Muscle of back (tissue), 11 donors: Measurements from ENCODE around the gene FAM50A. TPM values are rescaled to one million over a fixed set of nuclear protein-coding genes. Genes with fewer than 3 reads are reported as not detected.

ENCODE experiments used
- DNase-seq, 3 donors: peaks; one replicate each; pipeline versions ENCODE4 v3.0.0 to v3.0.0-alpha.2; 2013
- polyA plus RNA-seq, 10 donors: library from polyadenylated mRNA; unstranded; fragments of 120-200 nt; gene quantifications; one replicate each; pipeline ENCODE4 v1.2.1, GENCODE V29; 2013; ENCODE audit not compliant: insufficient read length in 10 of 10

The FAM50A gene
- polyA plus RNA-seq, 10 donors, result 48.1 to 69.6 (median 57.6) TPM

DNA sequence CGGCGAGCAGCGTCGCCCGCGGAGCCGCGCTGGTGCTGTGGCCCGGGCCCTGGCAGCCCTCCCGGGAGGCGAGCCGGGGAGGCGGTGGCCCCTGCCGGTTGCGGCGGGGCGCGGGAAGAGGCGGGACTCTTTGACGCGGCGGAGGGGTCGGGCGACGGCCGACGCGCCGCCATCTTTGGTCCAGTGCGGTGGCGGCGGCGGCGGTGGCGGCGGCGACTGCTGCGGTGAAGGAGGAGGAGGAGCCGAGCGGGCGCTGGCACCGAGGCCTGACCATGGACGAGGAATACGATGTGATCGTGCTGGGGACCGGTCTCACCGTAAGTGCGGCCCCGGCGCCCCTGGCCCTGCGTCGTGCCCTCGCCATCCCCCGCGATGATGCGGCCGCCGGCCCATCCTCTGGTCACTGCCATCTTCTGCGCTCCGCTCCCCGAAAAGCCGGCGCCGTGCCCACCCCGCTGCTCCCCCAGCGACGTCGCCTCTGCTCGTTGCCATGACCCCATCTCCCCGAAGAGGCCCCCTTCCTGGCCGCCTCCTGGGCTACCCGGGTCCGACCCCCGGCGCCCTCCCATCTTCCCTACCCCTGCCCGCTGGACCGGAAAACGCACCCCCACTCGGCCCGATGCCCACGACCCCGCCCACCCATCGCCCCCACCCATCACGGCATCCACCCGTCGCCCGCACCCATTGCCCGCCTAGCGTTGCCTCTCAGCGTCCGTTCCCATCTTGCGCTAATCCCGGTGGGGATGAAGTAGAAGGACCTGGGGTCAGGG, 6.8 kb upstream of the FAM50A start, which contains the start of gene GDI1:
Gene GDI1, plus strand, starts transcription at position 172 of the 770 bp plus-strand sequence. Its CDS starts 101 bp downstream, at position 273.
- peak; percentile 41 to 84 (median 49) for DNase-seq

DNA sequence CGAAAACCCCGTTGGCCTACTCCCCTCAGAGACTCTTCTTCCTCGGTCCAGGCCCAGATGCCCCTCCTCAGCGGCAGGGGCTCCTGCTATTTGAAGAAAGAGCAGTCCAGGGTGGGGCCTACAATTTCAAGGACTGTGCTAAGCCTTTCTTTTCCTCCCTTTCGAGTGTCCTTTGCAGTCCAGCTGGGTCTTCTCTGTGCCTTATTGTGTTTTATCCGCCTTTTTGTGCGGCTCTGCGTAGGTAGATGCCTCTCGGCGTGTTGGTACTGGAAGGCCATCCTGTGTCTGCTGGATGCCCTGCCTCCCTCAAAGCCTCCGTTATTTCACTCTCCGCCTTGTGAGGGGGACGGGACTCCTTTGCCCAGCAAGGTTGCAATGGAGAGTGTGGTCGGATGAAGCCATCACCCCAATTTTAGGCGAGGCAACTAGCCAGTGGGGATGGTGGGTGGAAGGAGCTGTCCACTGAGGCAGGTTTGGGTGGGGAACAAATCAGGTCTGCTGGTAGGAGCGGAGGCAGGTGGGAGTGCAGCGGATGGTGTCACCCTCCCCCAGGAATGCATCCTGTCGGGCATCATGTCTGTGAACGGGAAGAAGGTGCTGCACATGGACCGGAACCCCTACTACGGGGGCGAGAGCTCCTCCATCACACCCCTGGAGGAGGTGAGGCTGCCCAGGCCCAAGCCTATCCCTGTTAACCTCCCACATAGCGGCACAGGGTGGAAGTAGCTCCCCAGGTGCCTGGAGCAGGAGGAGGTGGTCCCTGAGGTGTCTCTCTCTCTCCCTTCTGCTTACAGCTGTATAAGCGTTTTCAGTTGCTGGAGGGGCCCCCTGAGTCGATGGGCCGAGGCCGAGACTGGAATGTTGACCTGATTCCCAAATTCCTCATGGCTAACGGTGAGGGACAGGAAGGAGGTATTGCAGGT, 5.7 kb upstream of the FAM50A start:
- no peak for DNase-seq

DNA sequence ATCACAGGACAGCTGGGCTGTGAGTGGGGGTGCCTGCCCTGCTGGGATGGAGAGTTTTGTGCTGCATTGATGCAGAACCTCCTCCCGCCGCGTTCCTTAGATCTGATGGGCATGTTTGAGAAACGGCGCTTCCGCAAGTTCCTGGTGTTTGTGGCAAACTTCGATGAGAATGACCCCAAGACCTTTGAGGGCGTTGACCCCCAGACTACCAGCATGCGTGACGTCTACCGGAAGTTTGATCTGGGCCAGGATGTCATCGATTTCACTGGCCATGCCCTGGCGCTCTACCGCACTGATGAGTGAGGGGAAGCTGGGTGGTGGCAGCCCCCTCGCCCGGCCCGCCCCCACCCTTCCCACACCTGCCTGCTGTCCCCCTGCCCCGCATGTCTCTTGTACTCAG, 4.1 kb upstream of the FAM50A start:
- no peak for DNase-seq

DNA sequence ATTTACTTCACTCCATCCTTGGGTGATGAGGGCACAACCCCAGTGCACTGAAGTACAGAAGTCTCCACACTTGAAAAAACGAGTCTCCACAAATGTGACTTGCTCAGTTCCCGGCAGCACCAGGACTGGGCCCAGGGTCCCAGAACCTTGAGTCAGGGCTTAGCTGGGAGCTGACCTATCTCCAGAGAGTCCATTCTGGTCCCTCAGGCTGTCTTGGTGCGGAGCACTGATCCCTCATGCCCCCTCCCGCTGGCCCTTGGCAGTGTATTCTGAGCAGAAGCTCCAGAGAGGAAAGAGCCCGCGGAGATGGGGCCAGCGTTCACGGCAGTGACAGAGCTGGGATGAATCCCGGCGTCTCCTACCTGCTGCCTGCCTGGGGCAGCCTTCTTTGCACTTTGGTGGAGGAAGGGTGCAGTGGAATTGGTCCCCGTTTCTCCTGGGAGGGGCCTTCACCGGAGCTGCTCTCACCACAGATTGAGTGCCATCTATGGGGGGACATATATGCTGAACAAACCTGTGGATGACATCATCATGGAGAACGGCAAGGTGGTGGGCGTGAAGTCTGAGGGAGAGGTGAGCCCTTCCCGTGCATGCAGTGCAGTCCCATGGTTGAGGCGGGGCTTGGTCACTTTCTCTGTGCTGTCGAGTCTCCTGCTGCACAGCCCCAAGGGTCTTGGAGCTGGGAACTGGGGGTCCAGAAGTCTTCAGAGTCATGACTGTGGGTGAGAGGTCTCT, 3.2 kb upstream of the FAM50A start:
- no peak for DNase-seq

DNA sequence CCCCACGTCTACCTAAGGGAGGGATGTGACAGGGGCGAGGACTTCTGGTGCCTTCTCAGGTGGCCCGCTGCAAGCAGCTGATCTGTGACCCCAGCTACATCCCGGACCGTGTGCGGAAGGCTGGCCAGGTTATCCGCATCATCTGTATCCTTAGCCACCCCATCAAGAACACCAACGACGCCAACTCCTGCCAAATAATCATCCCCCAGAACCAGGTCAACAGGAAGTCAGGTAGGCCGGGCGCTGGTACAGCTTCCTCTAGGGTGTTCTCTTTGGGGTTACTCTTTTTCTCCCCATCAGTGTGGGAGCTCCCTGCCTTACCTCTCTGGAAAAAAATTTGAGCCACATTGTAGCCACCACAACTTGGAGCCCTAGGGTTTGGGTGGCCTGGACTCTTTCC, 2.4 kb upstream of the FAM50A start:
- DNase-seq, result no peak

DNA sequence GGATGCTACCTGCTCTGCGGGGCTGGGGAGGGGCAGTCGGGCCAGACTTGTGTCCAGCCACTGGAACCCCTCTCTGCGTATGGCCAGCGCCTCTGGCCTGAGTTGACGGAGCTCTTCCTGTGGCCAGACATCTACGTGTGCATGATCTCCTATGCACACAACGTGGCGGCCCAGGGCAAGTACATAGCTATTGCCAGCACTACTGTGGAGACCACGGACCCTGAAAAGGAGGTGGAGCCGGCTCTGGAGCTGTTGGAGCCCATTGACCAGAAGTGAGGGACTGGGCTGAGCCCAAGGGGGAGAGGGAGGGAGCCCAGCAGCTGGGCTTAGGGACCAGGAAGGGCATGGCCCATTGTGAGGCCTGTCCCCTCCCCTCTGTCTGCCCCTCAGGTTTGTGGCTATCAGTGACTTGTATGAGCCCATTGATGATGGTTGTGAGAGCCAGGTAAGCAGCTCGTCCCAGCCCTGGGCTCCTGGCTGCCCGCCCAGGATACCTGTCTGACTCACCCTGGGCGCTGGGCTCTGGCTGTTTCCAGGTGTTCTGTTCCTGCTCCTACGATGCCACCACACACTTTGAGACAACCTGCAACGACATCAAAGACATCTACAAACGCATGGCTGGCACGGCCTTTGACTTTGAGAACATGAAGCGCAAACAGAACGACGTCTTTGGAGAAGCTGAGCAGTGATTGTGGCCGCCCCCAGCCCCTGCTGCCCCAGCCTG, 1.8 kb upstream of the FAM50A start:
- no peak for DNase-seq

DNA sequence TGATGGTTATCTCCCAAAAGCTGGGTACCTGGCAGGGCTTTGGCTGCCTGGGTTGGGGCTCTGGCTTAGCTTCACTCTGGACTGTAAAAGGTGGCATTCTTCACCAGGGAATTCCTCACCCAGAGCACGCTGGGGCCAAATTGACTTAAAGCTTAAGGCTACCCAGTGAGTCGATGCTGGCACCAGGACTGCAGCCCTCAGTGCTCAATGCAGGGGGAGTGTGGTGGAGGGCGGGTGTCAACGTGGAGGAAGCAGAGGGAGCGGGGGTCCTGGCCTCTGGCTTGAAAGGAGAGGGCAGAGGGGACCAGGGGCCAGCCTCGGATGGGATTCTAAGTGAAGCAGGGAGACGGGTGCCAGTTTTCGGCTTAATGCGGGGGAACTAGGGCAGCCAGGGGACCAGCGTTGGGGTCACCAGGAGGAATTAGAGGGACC, 446 bp upstream of the FAM50A start:
- no peak for DNase-seq

DNA sequence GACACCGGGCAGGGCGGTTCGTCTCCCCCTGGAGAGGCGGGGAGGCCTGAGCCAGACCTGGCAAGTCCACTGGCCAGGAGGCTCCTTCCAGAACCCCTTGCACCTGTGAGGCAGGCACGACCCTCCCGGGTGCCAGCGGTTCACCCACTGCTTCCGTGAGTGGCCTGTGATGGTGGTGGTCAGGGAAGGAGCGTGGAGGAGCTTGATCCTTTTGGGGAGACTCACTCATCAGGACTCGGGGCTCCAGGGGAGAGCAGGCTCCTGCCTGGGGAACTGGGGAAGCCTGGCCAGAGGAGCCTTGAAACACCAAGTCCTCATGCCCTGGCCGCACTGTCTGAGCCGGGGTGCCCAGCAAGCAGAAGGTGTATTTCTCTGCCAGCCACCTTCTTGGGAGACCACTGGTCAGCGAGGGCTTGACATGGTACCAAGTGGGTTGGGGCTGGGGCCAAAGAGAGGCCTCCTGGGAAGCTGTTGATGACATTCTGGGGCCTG, 860 bp downstream of the FAM50A start:
- no peak for DNase-seq

DNA sequence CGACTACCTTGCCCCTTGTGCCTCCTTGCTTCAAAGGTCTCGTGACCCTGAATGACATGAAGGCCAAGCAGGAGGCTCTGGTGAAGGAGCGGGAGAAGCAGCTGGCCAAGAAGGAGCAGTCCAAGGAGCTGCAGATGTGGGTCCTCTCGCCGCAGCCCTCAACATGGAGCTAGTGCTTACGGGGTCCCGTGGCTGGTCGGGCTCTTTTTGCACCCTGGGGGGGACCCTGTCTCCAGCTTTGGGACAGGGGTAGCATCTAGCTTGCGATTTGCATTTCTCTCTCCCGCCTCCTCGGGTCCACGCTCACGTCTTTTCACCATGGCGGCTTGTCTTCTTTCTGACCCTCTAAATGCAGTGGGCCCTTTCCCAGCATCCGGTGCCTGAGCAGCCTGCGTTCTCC, 1.8 kb downstream of the FAM50A start:
- no peak for DNase-seq

DNA sequence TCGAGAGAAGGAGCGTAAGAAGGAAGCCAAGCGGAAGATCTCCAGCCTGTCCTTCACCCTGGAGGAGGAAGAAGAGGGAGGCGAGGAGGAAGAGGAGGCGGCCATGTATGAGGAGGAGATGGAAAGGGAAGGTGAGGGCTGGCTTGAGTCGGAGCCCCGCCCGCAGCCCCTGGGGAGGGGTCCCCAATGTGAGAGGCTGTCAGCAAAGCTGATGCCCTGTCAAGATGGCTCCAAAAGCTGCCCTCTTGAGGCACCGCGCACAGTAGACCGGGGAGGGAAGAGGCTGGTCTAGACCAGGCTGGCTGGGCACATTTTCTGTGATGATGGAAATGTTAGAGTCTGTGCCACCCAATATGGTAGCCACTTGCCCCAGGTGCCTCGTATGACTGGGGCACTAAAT, 2.5 kb downstream of the FAM50A start:
- no peak for DNase-seq

DNA sequence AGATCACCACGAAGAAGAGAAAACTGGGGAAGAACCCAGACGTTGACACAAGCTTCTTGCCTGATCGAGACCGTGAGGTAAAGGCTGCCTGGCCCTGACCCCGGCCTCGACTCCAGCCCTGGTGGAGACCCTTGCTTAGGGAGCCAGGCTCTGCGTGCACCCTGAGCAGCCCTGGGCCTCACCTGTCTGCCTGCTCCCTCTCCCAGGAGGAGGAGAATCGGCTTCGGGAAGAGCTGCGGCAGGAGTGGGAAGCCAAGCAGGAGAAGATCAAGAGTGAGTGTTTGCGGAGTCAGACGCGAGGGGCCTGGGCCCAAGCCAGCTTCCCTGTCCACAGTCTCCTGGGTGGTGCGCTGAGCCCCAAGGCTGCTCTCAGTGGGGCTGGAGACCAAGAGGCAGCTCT, 4.5 kb downstream of the FAM50A start:
- no peak for DNase-seq

DNA sequence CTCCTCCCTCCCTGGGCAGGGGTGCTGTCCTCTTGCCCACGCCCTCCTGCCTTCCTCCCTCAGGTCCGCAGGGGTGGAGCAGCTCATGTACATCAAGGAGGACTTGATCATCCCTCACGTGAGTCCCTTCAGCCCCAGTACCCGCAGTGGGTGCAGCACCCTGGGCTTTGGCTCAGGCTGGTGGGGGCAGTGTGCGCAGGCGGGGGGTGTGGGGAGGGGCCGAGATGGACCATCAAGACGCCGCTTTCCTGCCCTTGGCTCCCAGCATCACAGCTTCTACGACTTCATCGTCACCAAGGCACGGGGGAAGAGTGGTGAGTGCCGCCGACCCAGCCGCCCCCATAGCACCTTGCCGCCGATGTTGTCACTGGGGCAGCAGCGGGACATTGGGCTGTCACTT, 5.7 kb downstream of the FAM50A start:
- no peak for DNase-seq

DNA sequence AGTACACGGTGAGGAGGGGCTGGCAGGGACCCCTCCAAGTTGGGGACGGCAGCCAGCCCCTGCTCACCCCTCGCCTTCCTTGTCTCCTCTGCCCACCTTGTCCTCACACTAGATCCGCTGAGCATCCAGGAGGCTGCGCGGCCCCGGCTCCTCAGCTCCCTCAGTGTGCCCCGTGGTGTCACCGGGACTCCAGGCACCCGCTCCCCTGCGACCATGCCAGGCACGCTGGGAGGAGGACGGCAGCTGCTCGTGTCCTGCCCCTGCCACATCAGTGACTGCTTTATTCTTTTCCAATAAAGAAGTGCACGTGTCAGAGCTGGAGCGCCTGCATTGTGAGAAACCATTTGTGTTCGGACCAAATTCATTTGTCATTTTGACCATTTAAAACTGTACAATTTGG, 6.4 kb downstream of the FAM50A start:
- DNase-seq, result no peak

DNA sequence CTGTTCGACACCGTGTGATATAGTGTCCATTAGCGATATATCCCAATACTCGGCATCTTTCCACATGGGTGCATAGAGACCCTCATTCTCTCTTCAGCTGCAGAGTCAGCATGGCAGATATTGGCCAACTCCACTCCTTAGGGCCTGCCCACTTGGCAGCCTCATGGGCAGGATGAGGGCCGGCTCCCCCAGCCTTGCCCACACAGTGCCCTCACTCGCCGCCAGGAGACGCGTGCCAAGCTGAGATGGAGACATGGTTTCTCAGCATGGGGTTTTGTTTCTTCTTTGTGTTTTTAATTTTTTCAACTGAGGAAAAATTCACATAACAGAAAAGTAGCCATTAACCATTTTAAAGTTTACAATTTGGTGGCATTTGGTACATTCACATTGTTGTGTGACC, 8.9 kb downstream of the FAM50A start:
- no peak for DNase-seq

DNA sequence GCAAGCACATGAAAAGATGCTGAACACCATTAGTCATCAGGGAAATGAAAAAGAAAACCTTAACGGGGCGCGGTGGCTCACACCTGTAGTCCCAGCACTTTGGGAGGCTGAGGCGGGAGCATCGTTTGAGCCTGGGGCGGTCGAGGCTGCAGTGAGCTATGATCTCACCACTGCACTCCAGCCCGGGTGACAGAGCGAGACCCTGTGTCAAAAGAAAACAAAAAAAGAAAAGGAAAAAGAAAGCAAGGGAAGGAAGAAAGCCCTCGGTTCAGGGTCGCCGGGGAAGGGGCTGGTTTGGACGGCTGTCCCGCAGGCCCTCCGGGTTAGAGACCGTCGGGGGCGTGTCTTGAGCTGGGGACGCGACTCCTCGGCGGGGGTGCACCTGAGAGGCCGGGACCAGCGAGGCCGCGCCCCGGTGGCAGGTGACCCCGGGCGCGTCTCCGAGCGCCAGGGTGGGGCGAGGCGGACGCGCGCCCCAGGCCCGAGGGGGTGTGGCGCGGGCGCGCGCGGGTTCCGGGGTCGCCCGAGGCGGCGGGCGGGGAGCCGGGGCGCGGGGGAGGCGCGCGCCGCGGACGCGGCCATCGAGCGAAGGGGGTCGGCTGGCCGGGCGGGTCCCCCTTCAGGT, 13.7 kb downstream of the FAM50A start:
- peak in 2 of 3 donors; percentile 40 for DNase-seq

DNA sequence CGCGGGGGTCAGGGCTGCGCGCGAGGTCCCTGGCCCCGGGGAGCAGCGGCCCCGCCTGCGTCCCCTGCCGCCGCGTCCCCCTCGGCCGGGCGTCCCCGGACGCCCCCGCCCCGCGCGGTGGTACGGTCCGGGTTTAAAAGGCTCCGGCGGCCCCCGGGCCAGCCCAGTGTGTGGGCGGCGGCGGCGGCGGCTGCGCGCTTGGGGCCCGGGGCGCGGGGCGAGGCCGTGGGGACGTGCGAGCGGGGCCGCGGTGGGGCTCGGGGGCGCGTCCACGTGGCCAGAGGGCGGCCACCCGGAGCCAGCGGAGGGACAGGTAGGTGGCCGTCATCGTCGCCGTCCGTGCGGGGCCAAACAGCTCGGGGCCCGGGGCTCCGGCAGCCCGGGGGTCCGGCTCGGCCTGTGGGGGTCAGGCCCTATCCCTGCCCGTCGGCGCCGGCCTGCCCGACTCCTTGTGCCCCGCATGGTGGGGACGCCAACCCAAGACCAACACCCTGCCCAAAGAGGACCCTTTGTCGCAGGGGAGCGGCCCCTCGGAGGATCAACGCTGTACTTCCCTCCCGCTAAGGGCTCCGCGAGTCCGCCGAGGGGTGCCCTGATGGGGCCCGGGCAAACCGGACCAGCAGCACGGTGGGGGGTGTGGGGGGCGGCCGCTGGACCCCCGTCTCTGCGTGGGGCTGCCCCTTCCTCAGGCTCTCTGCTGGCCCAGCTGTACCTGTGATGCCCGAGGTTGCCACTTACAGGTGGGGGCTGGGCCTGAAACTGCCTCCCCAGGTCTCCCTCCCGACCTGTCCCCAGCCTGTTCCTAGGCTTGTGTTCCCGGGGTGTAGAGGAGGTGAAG, 14.4 kb downstream of the FAM50A start, which contains the start of gene PLXNA3:
Gene PLXNA3, plus strand, starts transcription at position 166 of the 838 bp plus-strand sequence. CDS start 1,903 bp downstream, outside the sequence.
- peak in 2 of 3 donors; percentile 37 to 67 for DNase-seq

DNA sequence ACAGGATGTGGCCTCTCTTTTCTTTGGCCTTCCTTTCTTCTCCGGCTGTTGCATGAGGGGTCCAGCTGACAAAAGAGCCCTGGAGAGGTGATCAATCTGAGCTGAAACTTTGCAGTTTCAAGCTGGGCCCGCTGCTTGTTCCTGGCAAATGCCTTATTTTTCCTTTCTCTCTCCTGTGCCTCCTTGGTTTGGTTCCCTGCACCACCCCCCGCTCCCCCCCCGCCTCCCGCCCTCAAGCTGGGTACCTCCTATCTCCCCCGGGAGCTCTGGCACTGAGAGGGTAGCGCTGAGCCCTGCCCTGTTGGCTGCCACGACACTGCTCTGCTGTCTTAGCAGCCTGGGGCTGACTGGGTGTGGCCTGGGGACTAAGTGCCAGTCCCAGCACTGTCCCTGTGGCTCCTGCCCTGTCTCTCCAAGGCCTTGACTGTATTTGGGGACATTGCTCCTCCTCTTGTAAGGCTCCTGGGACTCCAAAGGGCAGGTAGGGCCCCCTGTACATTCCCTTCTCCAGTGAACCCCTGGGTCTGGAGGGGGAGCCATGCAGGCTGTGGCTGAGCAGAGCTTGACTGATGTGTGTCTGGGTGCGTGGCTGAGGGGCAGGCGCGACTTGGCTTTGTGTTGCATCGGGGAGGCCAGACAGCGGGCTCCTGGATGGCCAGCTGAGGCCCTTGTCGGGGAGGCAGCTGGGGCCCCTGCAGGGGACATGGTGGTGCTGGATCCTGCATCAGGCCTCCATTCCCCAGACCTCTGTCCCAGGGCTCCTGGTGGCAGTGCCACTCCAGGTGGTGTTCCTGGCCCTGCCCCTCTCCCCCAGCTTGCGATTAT, 15.2 kb downstream of the FAM50A start:
- DNase-seq, result peak in 1 of 3 donors; percentile 22

DNA sequence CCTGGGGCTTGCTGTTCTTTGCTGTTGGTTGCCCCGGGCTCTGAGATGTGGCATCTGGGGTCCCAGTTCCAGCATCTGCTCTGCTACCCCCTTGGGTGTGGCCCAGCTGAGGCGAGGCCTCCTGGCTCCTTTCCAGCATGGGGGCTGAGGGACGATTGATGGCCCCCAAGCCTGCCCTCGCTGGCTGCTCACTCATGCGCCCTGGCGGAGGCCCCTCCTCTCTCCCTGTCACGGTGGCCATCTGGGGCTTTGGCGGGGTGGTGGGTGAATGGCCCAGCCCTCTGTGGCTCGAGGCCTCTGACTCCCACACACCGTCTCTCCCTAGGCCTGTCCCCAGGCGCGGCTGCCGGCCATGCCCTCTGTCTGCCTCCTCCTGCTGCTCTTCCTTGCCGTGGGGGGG, 15.9 kb downstream of the FAM50A start:
- no peak for DNase-seq

DNA sequence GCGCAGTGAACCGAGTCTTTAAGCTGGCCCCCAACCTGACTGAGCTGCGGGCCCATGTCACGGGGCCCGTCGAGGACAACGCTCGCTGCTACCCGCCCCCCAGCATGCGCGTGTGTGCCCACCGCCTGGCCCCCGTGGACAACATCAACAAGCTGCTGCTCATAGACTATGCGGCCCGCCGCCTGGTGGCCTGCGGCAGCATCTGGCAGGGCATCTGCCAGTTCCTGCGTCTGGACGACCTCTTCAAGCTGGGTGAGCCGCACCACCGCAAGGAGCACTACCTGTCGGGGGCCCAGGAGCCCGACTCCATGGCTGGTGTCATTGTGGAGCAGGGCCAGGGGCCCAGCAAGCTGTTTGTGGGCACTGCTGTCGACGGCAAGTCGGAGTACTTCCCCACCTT, 16.4 kb downstream of the FAM50A start:
- no peak for DNase-seq
